Measurements from ENCODE around the gene CDR2.

CDR2 gene

GRCh38 chr16:22366889-22367288 is 7.5 kb downstream of the CDR2 start:
- Histone ChIP-seq H3K36me3 (ENCODE audit: insufficient read depth) (peaks cover 3% of the 10 kb centered on the region; the same call in 1 of the 2 replicates), H4K20me1 (ENCODE audit: insufficient read depth) (peaks cover 6% of the 10 kb centered on the region), H2AFZ (ENCODE audit: low read depth) (no peak overlapping the region), H3K4me3 (IDR thresholded peaks at IDR 0.05; ENCODE audit: insufficient read depth, low read depth, low read length) (no peak overlapping the region), H3K4me2 (no peak overlapping the region), H3K9ac (no peak overlapping the region), H3K79me2 (ENCODE audit: insufficient read depth, low read depth) (peaks cover 67% of the 10 kb centered on the region), H3K4me1 (ENCODE audit: low read depth, poor library complexity, severe bottlenecking) (peaks cover 75% of the 10 kb centered on the region), H3K27me3 (ENCODE audit: insufficient read depth, low read depth) (no peaks in the 10 kb centered on the region), H3K27ac (no peak overlapping the region)
- TF ChIP-seq CTCF (conservative IDR thresholded peaks at IDR 0.05; ENCODE audit: low read depth, low read length) = no peak

- no peak for TF ChIP-seq CTCF (conservative IDR thresholded peaks at IDR 0.05; ENCODE audit: low read depth, low read length)
- Histone ChIP-seq H3K27me3 (ENCODE audit: insufficient read depth, low read depth) (no peaks in the 10 kb centered on the region), H3K4me1 (ENCODE audit: low read depth, poor library complexity, severe bottlenecking) (peaks cover 77% of the 10 kb centered on the region), H3K4me3 (IDR thresholded peaks at IDR 0.05; ENCODE audit: insufficient read depth, low read depth, low read length) (no peak overlapping the region), H4K20me1 (ENCODE audit: insufficient read depth) (peaks cover 6% of the 10 kb centered on the region), H3K27ac (no peak overlapping the region), H3K36me3 (ENCODE audit: insufficient read depth) (peaks cover 3% of the 10 kb centered on the region; the same call in 1 of the 2 replicates), H3K79me2 (ENCODE audit: insufficient read depth, low read depth) (peaks cover 62% of the 10 kb centered on the region), H3K9ac (no peak overlapping the region), H3K4me2 (no peak overlapping the region), H2AFZ (ENCODE audit: low read depth) (no peak overlapping the region)
These were observed 8.0 kb downstream of the CDR2 start for GRCh38 chr16:22366371-22366770.

DNA sequence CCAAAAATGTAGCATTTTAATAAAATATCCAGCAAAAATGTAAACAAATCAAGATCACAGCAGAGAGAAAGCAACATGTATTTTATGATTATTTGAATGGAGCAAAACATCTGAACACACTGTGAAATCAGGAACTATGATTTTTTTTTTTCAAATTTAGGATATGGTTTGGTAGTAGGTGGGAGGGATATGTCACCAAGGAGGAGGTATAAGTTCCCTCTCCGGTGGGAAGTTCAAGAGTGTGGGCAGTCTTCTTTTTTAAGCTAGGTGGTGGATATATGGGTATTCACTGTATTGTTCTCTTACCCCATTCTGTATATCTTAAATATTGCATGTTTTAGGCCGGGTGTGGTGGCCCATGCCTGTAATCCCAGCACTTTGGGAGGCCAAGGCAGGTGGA is 10.2 kb downstream of the CDR2 start:
- H3K9ac ChIP-seq = no peak overlapping the region
- H2AFZ ChIP-seq (ENCODE audit: low read depth) = no peak overlapping the region
- no peak overlapping the region for H3K4me2 ChIP-seq
- H3K27ac ChIP-seq = no peak overlapping the region
- H3K79me2 ChIP-seq (ENCODE audit: insufficient read depth, low read depth) = peaks cover 52% of the 10 kb centered on the region
- H3K36me3 ChIP-seq (ENCODE audit: insufficient read depth) = peaks cover 3% of the 10 kb centered on the region; the same call in 1 of the 2 replicates
- H3K27me3 ChIP-seq (ENCODE audit: insufficient read depth, low read depth) = no peaks in the 10 kb centered on the region
- peaks cover 66% of the 10 kb centered on the region for H3K4me1 ChIP-seq (ENCODE audit: low read depth, poor library complexity, severe bottlenecking)
- no peak overlapping the region for H3K4me3 ChIP-seq (IDR thresholded peaks at IDR 0.05; ENCODE audit: insufficient read depth, low read depth, low read length)
- TF ChIP-seq CTCF (conservative IDR thresholded peaks at IDR 0.05; ENCODE audit: low read depth, low read length) = no peak
- H4K20me1 ChIP-seq (ENCODE audit: insufficient read depth) = peaks cover 6% of the 10 kb centered on the region

DNA sequence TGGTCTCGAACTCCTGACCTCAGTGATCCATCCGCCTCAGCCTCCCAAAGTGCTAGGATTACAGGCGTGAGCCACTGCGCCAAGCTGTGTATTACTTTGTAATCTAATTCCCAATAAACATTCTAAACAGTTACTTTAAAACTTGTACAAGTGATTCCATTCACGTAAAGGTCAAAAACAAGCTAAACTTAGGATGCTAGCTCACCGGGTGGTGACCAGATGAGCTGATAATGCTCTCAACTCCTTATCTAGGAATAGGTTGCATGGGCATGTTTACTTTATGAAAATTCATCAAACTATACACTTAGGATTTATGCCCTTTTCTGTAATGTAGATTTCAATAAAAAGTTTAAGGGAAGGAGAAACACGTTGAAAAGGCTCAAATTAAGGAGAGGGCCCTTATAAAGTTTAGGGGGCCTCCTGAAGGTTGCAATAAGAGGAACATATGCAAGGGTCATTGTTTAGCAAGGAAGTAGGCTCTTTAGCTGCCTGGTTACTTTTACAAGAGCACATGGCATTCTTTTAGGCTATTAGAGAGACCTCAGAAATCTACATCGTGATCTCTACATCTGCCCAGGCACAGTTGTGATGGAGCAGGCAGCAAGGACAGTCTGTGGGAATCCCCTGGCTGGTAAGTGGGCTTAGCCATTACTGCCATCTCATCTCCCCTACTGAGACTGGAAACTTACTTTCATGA is 13.3 kb downstream of the CDR2 start:
- H3K27ac ChIP-seq = peak overlapping the region; percentile 48
- H3K9ac ChIP-seq = no peak overlapping the region
- H3K4me3 ChIP-seq (IDR thresholded peaks at IDR 0.05; ENCODE audit: insufficient read depth, low read depth, low read length) = no peak overlapping the region
- no peak for TF ChIP-seq CTCF (conservative IDR thresholded peaks at IDR 0.05; ENCODE audit: low read depth, low read length)
- peaks cover 27% of the 10 kb centered on the region; the same call in 1 of the 2 replicates for H3K79me2 ChIP-seq (ENCODE audit: insufficient read depth, low read depth)
- H3K27me3 ChIP-seq (ENCODE audit: insufficient read depth, low read depth) = no peaks in the 10 kb centered on the region
- peaks cover 3% of the 10 kb centered on the region; the same call in 1 of the 2 replicates for H3K36me3 ChIP-seq (ENCODE audit: insufficient read depth)
- peak overlapping the region; percentile 11 for H3K4me2 ChIP-seq
- peaks cover 71% of the 10 kb centered on the region for H3K4me1 ChIP-seq (ENCODE audit: low read depth, poor library complexity, severe bottlenecking)
- H2AFZ ChIP-seq (ENCODE audit: low read depth) = no peak overlapping the region
- no peaks in the 10 kb centered on the region for H4K20me1 ChIP-seq (ENCODE audit: insufficient read depth)

Data from KMS-11 (cell line).